HEK293 (cell line): ENCODE measurements around the gene NFKBIE.
A peak's percentile ranks its signal among the peaks of the same experiment; 100 is the strongest.

ENCODE experiments used
- GLIS1 ChIP-seq: fragments of 450-650 bp; formaldehyde crosslinking; IDR thresholded peaks from 2 replicates; pipeline ENCODE4 v1.5.1; 2016; ENCODE audit warnings: missing biosample characterization, missing genetic modification characterization
- IKZF3 ChIP-seq: fragments of 450-650 bp; IDR thresholded peaks from 2 replicates; pipeline ENCODE4 v1.5.0; 2018; ENCODE audit warnings: missing biosample characterization, mild to moderate bottlenecking, missing genetic modification characterization, moderate library complexity
- KLF7 ChIP-seq: fragments of 450-650 bp; formaldehyde crosslinking; IDR thresholded peaks from 2 replicates; pipeline ENCODE4 v1.5.1; 2016; ENCODE audit warnings: missing biosample characterization, missing genetic modification characterization, borderline replicate concordance
- OSR2 ChIP-seq: fragments of 450-650 bp; formaldehyde crosslinking; IDR thresholded peaks from 2 replicates; pipeline ENCODE4 v1.5.1; 2016; ENCODE audit warnings: missing biosample characterization, missing genetic modification characterization
- PATZ1 ChIP-seq: fragments of 450-650 bp; formaldehyde crosslinking; IDR thresholded peaks from 2 replicates; pipeline ENCODE4 v1.5.1; 2016; ENCODE audit warnings: missing biosample characterization, missing genetic modification characterization
- PRDM10 ChIP-seq: fragments of 450-650 bp; formaldehyde crosslinking; IDR thresholded peaks from 2 replicates; pipeline ENCODE4 v1.5.1; 2016; ENCODE audit warnings: missing biosample characterization, missing genetic modification characterization
- TCF7L2 ChIP-seq: IDR thresholded peaks from 2 replicates; pipeline ENCODE4 v1.6.1; 2011; ENCODE audit warnings: low read depth, mild to moderate bottlenecking, inconsistent platforms, low read length, moderate library complexity, borderline replicate concordance
- ZBTB44 ChIP-seq: fragments of 450-650 bp; IDR thresholded peaks from 2 replicates; pipeline ENCODE4 v1.5.1; 2018; ENCODE audit warnings: missing biosample characterization, mild to moderate bottlenecking, missing genetic modification characterization
- ZFP41 ChIP-seq: fragments of 450-650 bp; formaldehyde crosslinking; IDR thresholded peaks from 2 replicates; pipeline ENCODE4 v1.5.1; 2016; ENCODE audit warnings: missing biosample characterization, missing genetic modification characterization, borderline replicate concordance
- ZNF140 ChIP-seq: fragments of 450-650 bp; formaldehyde crosslinking; IDR thresholded peaks from 2 replicates; pipeline ENCODE4 v1.5.1; 2016; ENCODE audit warnings: missing biosample characterization, missing genetic modification characterization
- ZNF148 ChIP-seq: fragments of 450-650 bp; formaldehyde crosslinking; IDR thresholded peaks from 2 replicates; pipeline ENCODE4 v1.5.0; 2017; ENCODE audit warnings: missing biosample characterization, missing genetic modification characterization, borderline replicate concordance
- ZNF155 ChIP-seq: fragments of 450-650 bp; formaldehyde crosslinking; IDR thresholded peaks from 2 replicates; pipeline ENCODE4 v1.5.1; 2016; ENCODE audit warnings: missing biosample characterization, missing genetic modification characterization
- ZNF239 ChIP-seq: fragments of 450-650 bp; formaldehyde crosslinking; IDR thresholded peaks from 2 replicates; pipeline ENCODE4 v1.5.1; 2016; ENCODE audit warnings: missing biosample characterization, missing genetic modification characterization
- ZNF335 ChIP-seq: fragments of 450-650 bp; formaldehyde crosslinking; conservative IDR thresholded peaks from 2 replicates; pipeline ENCODE4 v1.5.1; 2016; ENCODE audit warnings: missing biosample characterization, missing genetic modification characterization
- ZNF37A ChIP-seq: fragments of 450-650 bp; IDR thresholded peaks from 2 replicates; pipeline ENCODE4 v1.5.1; 2018; ENCODE audit warnings: missing biosample characterization, missing genetic modification characterization
- ZNF404 ChIP-seq: fragments of 450-650 bp; formaldehyde crosslinking; IDR thresholded peaks from 2 replicates; pipeline ENCODE4 v1.5.1; 2017; ENCODE audit warnings: missing biosample characterization, missing genetic modification characterization
- ZNF510 ChIP-seq: fragments of 450-650 bp; formaldehyde crosslinking; IDR thresholded peaks from 2 replicates; pipeline ENCODE4 v1.5.1; 2018; ENCODE audit warnings: mild to moderate bottlenecking, missing genetic modification characterization, missing biosample characterization; ENCODE audit not compliant: insufficient replicate concordance
- ZNF585B ChIP-seq: fragments of 450-650 bp; formaldehyde crosslinking; IDR thresholded peaks from 2 replicates; pipeline ENCODE4 v1.5.1; 2016; ENCODE audit warnings: missing biosample characterization, missing genetic modification characterization
- ZNF621 ChIP-seq: fragments of 450-650 bp; formaldehyde crosslinking; IDR thresholded peaks from 2 replicates; pipeline ENCODE4 v1.5.1; 2017; ENCODE audit warnings: missing biosample characterization, missing genetic modification characterization
- ZNF626 ChIP-seq: fragments of 450-650 bp; sonication (Bioruptor Pico); formaldehyde crosslinking; IDR thresholded peaks from 2 replicates; pipeline ENCODE4 v1.5.1; 2018; ENCODE audit warnings: missing biosample characterization, missing genetic modification characterization, inconsistent platforms
- ZNF701 ChIP-seq: fragments of 450-650 bp; formaldehyde crosslinking; IDR thresholded peaks from 2 replicates; pipeline ENCODE4 v1.5.1; 2016; ENCODE audit warnings: missing biosample characterization, missing genetic modification characterization
- ZNF704 ChIP-seq: fragments of 450-650 bp; formaldehyde crosslinking; IDR thresholded peaks from 2 replicates; pipeline ENCODE4 v1.5.1; 2016; ENCODE audit warnings: missing biosample characterization, missing genetic modification characterization
- ZNF747 ChIP-seq: fragments of 450-650 bp; formaldehyde crosslinking; IDR thresholded peaks from 2 replicates; pipeline ENCODE4 v1.5.1; 2016; ENCODE audit warnings: missing biosample characterization, missing genetic modification characterization
- ZNF76 ChIP-seq: fragments of 450-650 bp; formaldehyde crosslinking; IDR thresholded peaks from 2 replicates; pipeline ENCODE4; 2016; ENCODE audit warnings: low read depth, missing biosample characterization, missing genetic modification characterization, borderline replicate concordance
- ZSCAN18 ChIP-seq: fragments of 450-650 bp; formaldehyde crosslinking; IDR thresholded peaks from 2 replicates; pipeline ENCODE4 v1.5.1; 2016; ENCODE audit warnings: missing biosample characterization, missing genetic modification characterization
- ZSCAN30 ChIP-seq: fragments of 450-650 bp; IDR thresholded peaks from 2 replicates; pipeline ENCODE4 v1.5.1; 2018; ENCODE audit warnings: missing biosample characterization, mild to moderate bottlenecking, missing genetic modification characterization, moderate library complexity

NFKBIE gene

GRCh38 chr6:44257025-44257752 is 8.2 kb downstream of the NFKBIE start, which contains the start of gene SLC35B2 (continued):
- TF ChIP-seq ZNF148 (tag by site-specific recombination) = no peak
- peak; percentile 69; the same call in 1 of the 2 replicates for TF ChIP-seq ZNF335 (tag by site-specific recombination)
- peak; percentile 99 for TF ChIP-seq PATZ1
- TF ChIP-seq ZNF140 (tag by site-specific recombination) = no peak
- no peak for TF ChIP-seq ZNF404 (tag by site-specific recombination)
- no peak for TF ChIP-seq ZFP41
- TF ChIP-seq TCF7L2 = no peak
- 0 out of 2 replicates have a peak, but pooled peaks have one; percentile 40 for TF ChIP-seq ZNF704 (tag by site-specific recombination)
- 0 out of 2 replicates have a peak, but pooled peaks have one; percentile 33 for TF ChIP-seq ZBTB44 (tag by site-specific recombination)
- no peak for TF ChIP-seq ZNF701
- no peak for TF ChIP-seq ZNF621 (tag by site-specific recombination)
- TF ChIP-seq ZNF510 = no peak
- TF ChIP-seq ZNF626 = no peak
- TF ChIP-seq KLF7 (tag by site-specific recombination) = peak; percentile 97; the same call in 1 of the 2 replicates
- peak; percentile 68; the same call in 1 of the 2 replicates for TF ChIP-seq ZNF37A (tag by site-specific recombination)
- TF ChIP-seq PRDM10 (tag by site-specific recombination) = peak; percentile 48
- TF ChIP-seq OSR2 (tag by site-specific recombination) = peak; percentile 43; the same call in 1 of the 2 replicates
- peak; percentile 95 for TF ChIP-seq GLIS1 (tag by site-specific recombination)
- TF ChIP-seq ZSCAN18 (tag by site-specific recombination) = peak; percentile 58; the same call in 1 of the 2 replicates
- no peak for TF ChIP-seq ZNF239 (tag by site-specific recombination)
- TF ChIP-seq ZNF747 (tag by site-specific recombination) = no peak
- no peak for TF ChIP-seq ZNF585B (tag by site-specific recombination)
- TF ChIP-seq IKZF3 = no peak
- TF ChIP-seq ZSCAN30 (tag by site-specific recombination) = peak; percentile 94
- no peak for TF ChIP-seq ZNF155 (tag by site-specific recombination)
- TF ChIP-seq ZNF76 (tag by site-specific recombination) = peak; percentile 56; the same call in 1 of the 2 replicates
